GM12878 (cell line): ENCODE measurements around the gene ZNF619. TPM values are rescaled to one million over a fixed set of nuclear protein-coding genes. Genes with fewer than 3 reads are reported as not detected.

Source experiments
- ATF7 ChIP-seq: fragments of 450-650 bp; IDR thresholded peaks from 2 replicates; pipeline ENCODE4 v1.6.1; 2016; ENCODE audit warnings: low read depth, mild to moderate bottlenecking
- BACH1 ChIP-seq: fragments of 450-650 bp; IDR thresholded peaks from 2 replicates; pipeline ENCODE4 v1.6.1; 2017; ENCODE audit warnings: mild to moderate bottlenecking, borderline replicate concordance
- BMI1 ChIP-seq: fragments of 450-650 bp; IDR thresholded peaks from 2 replicates; pipeline ENCODE4 v1.6.1; 2016; ENCODE audit warnings: mild to moderate bottlenecking, moderate library complexity, borderline replicate concordance
- CEBPB ChIP-seq, 2 experiments: fragments of 150-350 bp in 1 of 2; IDR thresholded peaks; 2 replicates each; pipeline ENCODE4 v1.6.1; 2012 to 2014; ENCODE audit warnings: low read depth in 2 of 2, low read length in 2 of 2, borderline replicate concordance in 1 of 2, inconsistent platforms in 1 of 2
- CREB1 ChIP-seq: IDR thresholded peaks from 2 replicates; pipeline ENCODE4 v1.6.1; 2012; ENCODE audit warnings: low read depth, mild to moderate bottlenecking, inconsistent platforms
- EP300 ChIP-seq, 2 experiments: fragments of 150-350 bp in 1 of 2; IDR thresholded peaks; 2 replicates each; pipeline ENCODE4 v1.6.1; 2011 to 2012; ENCODE audit warnings: low read depth in 2 of 2, low read length in 2 of 2, borderline replicate concordance in 1 of 2, improper control_type of control experiment in 1 of 2, inconsistent platforms in 1 of 2; ENCODE audit not compliant: control insufficient read depth in 1 of 2
- IRF4 ChIP-seq: IDR thresholded peaks from 2 replicates; pipeline ENCODE4 v1.6.1; 2011; ENCODE audit warnings: low read depth, low read length
- MTA3 ChIP-seq: IDR thresholded peaks from 2 replicates; pipeline ENCODE4 v1.6.1; 2012; ENCODE audit warnings: low read length, inconsistent platforms, borderline replicate concordance
- MXI1 ChIP-seq: fragments of 150-350 bp; IDR thresholded peaks from 2 replicates; pipeline ENCODE4 v1.6.1; 2011; ENCODE audit warnings: low read depth, mild to moderate bottlenecking, inconsistent platforms, low read length, improper control_type of control experiment
- MYB ChIP-seq: fragments of 150-350 bp; IDR thresholded peaks from 2 replicates; pipeline ENCODE4 v1.6.1; 2014; ENCODE audit warnings: mild to moderate bottlenecking, low read depth, low read length, borderline replicate concordance
- NFXL1 ChIP-seq: fragments of 450-650 bp; IDR thresholded peaks from 2 replicates; pipeline ENCODE4 v1.6.1; 2017; ENCODE audit warnings: antibody characterized with exemption, mild to moderate bottlenecking, borderline replicate concordance
- NR2F1 ChIP-seq: fragments of 450-650 bp; conservative IDR thresholded peaks from 2 replicates; pipeline ENCODE4 v1.6.1; 2017; ENCODE audit warnings: mild to moderate bottlenecking
- NRF1 ChIP-seq: conservative IDR thresholded peaks from 2 replicates; pipeline ENCODE4 v1.6.1; 2011; ENCODE audit warnings: mild to moderate bottlenecking, low read depth, low read length, improper control_type of control experiment
- SMARCA5 ChIP-seq: fragments of 450-650 bp; IDR thresholded peaks from 2 replicates; pipeline ENCODE4 v1.6.1; 2017; ENCODE audit warnings: mild to moderate bottlenecking
- SMC3 ChIP-seq: IDR thresholded peaks from 2 replicates; pipeline ENCODE4 v1.6.1; 2011; ENCODE audit warnings: low read length, improper control_type of control experiment, borderline replicate concordance
- SREBF1 ChIP-seq: IDR thresholded peaks from 2 replicates; pipeline ENCODE4 v1.6.1; 2012; ENCODE audit warnings: mild to moderate bottlenecking, low read length
- polyA plus RNA-seq, 11 experiments: library from polyadenylated mRNA; depleted of rRNA in 4 of 11; unstranded in 6 of 11; stranded (reverse) in 5 of 11; fragments of >200 nt; fragmentation: Nextera tagmentation in 4 of 11; fragmentation: Illumina TruSeq in 1 of 11; extraction: Ambion mirVana in 4 of 11; extraction: Trizol in 1 of 11; gene quantifications; 1 replicate in 1 of 11; 2 replicates in 10 of 11; pipeline versions ENCODE4 v1.2.1 to v1.2.3, GENCODE V29; 2011 to 2016; ENCODE audit warnings: inconsistent platforms in 2 of 11, missing spikeins in 2 of 11, low read depth in 1 of 11
- total RNA-seq, 4 experiments: library from RNA; depleted of rRNA in 3 of 4; stranded (reverse); fragments of >200 nt in 3 of 4; fragmentation: Illumina TruSeq in 1 of 4; extraction: Trizol in 1 of 4; gene quantifications; 2 replicates each; pipeline versions ENCODE4 v1.2.1 to v1.2.3, GENCODE V29; 2013 to 2021
- TF ChIP-seq, protein P1 (sequence below): fragments of 450-650 bp; formaldehyde crosslinking; IDR thresholded peaks from 2 replicates; pipeline ENCODE4 v1.4.0; 2020; ENCODE audit warnings: mild to moderate bottlenecking, moderate library complexity
- TF ChIP-seq, protein P2 (sequence below): IDR thresholded peaks from 2 replicates; pipeline ENCODE4 v1.6.1; 2012; ENCODE audit warnings: low read depth, low read length, improper control_type of control experiment
- TF ChIP-seq, protein P3 (sequence below): IDR thresholded peaks from 2 replicates; pipeline ENCODE4 v1.6.1; 2011; ENCODE audit warnings: borderline replicate concordance, low read depth, mild to moderate bottlenecking, moderate library complexity, low read length; ENCODE audit not compliant: insufficient read depth, poor library complexity, severe bottlenecking
- TF ChIP-seq, protein P4 (sequence below): fragments of 450-650 bp; IDR thresholded peaks from 2 replicates; pipeline ENCODE4 v1.6.1; 2017; ENCODE audit warnings: borderline replicate concordance
- TF ChIP-seq, protein P5 (sequence below): fragments of 450-650 bp; IDR thresholded peaks from 2 replicates; pipeline ENCODE4 v1.6.1; 2017; ENCODE audit warnings: low read depth, mild to moderate bottlenecking, moderate library complexity

Gene ZNF619
- total and polyA plus RNA-seq, 10 of the 15 experiments (the other 5 are each of a cell fraction or from before 2014, with no cell fraction given): 0.42 to 7.5 (median 3.7) TPM

DNA sequence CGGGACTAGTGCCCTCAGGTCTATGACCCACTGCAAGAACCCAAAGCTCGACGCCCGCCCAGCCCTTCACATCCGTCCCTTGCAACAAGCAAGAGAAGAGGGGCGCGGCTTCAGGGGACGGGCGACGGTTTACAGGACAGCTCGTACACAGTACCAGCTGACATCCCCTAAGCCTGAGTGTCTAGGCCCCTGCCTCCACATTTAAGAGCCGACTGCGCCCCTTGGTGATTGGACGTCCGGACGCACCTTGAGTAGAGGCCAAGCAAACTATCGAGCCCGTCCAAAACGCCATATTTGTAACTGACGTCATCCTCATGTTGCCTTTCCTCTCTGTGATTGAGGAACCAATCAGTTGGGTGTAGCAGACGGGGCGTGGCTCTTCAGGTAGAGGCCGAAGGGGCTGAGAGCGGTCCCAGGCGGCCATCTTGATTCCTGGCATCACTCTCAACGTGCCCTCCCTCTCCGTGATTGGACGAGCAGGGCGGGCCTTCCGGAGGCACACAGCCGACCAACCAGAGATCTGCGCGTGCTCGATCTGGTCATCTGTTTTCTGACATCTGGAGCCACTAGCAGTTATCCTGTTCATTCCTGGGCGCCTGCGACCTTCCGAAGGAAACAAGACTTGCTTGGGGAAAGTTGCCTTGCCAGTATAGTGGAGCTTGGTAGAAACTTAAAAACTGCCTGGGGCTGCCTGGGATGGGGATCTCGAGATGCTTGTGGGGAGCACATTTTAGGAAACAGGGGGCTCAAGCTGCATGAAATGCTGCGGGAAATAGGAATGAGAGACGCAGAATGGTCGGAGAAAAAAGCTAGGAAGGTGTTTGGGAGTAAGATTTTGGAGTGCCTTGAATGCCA, 23.8 kb upstream of the ZNF619 start (continued):
- TF ChIP-seq ATF7: peak; percentile 100
- TF ChIP-seq NRF1: 0 out of 2 replicates have a peak, but pooled peaks have one; percentile 22
- no peak for TF ChIP-seq BACH1
- TF ChIP-seq MXI1: 0 out of 2 replicates have a peak, but pooled peaks have one; percentile 12
- TF ChIP-seq, protein P1, sequence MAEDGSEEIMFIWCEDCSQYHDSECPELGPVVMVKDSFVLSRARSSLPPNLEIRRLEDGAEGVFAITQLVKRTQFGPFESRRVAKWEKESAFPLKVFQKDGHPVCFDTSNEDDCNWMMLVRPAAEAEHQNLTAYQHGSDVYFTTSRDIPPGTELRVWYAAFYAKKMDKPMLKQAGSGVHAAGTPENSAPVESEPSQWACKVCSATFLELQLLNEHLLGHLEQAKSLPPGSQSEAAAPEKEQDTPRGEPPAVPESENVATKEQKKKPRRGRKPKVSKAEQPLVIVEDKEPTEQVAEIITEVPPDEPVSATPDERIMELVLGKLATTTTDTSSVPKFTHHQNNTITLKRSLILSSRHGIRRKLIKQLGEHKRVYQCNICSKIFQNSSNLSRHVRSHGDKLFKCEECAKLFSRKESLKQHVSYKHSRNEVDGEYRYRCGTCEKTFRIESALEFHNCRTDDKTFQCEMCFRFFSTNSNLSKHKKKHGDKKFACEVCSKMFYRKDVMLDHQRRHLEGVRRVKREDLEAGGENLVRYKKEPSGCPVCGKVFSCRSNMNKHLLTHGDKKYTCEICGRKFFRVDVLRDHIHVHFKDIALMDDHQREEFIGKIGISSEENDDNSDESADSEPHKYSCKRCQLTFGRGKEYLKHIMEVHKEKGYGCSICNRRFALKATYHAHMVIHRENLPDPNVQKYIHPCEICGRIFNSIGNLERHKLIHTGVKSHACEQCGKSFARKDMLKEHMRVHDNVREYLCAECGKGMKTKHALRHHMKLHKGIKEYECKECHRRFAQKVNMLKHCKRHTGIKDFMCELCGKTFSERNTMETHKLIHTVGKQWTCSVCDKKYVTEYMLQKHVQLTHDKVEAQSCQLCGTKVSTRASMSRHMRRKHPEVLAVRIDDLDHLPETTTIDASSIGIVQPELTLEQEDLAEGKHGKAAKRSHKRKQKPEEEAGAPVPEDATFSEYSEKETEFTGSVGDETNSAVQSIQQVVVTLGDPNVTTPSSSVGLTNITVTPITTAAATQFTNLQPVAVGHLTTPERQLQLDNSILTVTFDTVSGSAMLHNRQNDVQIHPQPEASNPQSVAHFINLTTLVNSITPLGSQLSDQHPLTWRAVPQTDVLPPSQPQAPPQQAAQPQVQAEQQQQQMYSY (CRISPR knock-in tag): no peak
- TF ChIP-seq, protein P2, sequence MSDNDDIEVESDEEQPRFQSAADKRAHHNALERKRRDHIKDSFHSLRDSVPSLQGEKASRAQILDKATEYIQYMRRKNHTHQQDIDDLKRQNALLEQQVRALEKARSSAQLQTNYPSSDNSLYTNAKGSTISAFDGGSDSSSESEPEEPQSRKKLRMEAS: no peak
- TF ChIP-seq BMI1: no peak
- TF ChIP-seq, protein P3, sequence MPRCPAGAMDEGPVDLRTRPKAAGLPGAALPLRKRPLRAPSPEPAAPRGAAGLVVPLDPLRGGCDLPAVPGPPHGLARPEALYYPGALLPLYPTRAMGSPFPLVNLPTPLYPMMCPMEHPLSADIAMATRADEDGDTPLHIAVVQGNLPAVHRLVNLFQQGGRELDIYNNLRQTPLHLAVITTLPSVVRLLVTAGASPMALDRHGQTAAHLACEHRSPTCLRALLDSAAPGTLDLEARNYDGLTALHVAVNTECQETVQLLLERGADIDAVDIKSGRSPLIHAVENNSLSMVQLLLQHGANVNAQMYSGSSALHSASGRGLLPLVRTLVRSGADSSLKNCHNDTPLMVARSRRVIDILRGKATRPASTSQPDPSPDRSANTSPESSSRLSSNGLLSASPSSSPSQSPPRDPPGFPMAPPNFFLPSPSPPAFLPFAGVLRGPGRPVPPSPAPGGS: no peak
- TF ChIP-seq SMC3: no peak
- TF ChIP-seq, protein P4, sequence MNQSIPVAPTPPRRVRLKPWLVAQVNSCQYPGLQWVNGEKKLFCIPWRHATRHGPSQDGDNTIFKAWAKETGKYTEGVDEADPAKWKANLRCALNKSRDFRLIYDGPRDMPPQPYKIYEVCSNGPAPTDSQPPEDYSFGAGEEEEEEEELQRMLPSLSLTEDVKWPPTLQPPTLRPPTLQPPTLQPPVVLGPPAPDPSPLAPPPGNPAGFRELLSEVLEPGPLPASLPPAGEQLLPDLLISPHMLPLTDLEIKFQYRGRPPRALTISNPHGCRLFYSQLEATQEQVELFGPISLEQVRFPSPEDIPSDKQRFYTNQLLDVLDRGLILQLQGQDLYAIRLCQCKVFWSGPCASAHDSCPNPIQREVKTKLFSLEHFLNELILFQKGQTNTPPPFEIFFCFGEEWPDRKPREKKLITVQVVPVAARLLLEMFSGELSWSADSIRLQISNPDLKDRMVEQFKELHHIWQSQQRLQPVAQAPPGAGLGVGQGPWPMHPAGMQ: no peak
- no peak for TF ChIP-seq MTA3
- no peak for TF ChIP-seq EP300 (IDR thresholded peaks at IDR 0.05; ENCODE audit: borderline replicate concordance in 1 of 2, control insufficient read depth in 1 of 2, low read depth in 2 of 2, low read length in 2 of 2)
- TF ChIP-seq CREB1: peak; percentile 92
- no peak for TF ChIP-seq IRF4
- no peak for TF ChIP-seq MYB
- TF ChIP-seq SMARCA5: 0 out of 2 replicates have a peak, but pooled peaks have one; percentile 13
- no peak for TF ChIP-seq CEBPB (IDR thresholded peaks at IDR 0.05; ENCODE audit: borderline replicate concordance in 1 of 2, low read depth in 2 of 2, low read length in 2 of 2)
- TF ChIP-seq NFXL1: no peak
- TF ChIP-seq, protein P5, sequence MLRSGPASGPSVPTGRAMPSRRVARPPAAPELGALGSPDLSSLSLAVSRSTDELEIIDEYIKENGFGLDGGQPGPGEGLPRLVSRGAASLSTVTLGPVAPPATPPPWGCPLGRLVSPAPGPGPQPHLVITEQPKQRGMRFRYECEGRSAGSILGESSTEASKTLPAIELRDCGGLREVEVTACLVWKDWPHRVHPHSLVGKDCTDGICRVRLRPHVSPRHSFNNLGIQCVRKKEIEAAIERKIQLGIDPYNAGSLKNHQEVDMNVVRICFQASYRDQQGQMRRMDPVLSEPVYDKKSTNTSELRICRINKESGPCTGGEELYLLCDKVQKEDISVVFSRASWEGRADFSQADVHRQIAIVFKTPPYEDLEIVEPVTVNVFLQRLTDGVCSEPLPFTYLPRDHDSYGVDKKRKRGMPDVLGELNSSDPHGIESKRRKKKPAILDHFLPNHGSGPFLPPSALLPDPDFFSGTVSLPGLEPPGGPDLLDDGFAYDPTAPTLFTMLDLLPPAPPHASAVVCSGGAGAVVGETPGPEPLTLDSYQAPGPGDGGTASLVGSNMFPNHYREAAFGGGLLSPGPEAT: peak; percentile 56; the same call in 1 of the 2 replicates
- no peak for TF ChIP-seq NR2F1
- TF ChIP-seq SREBF1: no peak
